ENCODE results near the gene CASP6. TPM values are rescaled to one million over a fixed set of nuclear protein-coding genes. Genes with fewer than 3 reads are reported as not detected.

Gene CASP6
- total RNA-seq, 2 experiments from 2014 or later: 5.4 to 5.5 TPM

DNA sequence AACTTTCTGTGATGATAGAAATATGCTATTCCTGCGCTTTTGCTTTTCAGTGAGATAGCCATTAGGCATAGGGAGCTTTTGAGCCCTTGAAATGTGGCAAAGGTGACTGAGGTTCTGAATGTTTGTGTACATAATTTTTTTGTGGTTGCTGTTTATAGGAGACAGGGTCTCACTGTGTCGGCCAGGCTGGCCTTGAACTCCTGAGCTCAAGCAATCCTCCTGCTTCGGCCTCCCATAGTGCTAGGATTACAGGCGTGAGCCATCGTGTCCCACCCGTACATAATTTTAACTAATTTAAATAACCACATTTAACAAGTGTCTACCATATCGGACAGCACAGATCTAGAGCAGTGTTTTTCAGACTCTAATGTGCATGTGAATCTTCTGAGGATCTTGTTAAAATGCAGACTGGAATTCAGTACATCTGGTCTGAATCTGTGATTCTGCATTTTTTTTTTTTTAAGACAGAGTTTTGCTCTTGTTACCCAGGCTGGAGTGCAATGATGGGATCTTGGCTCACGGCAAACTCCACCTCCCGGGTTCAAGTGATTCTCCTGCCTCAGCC is 45.3 kb downstream of the CASP6 start:
- TF ChIP-seq, protein P1, sequence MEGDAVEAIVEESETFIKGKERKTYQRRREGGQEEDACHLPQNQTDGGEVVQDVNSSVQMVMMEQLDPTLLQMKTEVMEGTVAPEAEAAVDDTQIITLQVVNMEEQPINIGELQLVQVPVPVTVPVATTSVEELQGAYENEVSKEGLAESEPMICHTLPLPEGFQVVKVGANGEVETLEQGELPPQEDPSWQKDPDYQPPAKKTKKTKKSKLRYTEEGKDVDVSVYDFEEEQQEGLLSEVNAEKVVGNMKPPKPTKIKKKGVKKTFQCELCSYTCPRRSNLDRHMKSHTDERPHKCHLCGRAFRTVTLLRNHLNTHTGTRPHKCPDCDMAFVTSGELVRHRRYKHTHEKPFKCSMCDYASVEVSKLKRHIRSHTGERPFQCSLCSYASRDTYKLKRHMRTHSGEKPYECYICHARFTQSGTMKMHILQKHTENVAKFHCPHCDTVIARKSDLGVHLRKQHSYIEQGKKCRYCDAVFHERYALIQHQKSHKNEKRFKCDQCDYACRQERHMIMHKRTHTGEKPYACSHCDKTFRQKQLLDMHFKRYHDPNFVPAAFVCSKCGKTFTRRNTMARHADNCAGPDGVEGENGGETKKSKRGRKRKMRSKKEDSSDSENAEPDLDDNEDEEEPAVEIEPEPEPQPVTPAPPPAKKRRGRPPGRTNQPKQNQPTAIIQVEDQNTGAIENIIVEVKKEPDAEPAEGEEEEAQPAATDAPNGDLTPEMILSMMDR (IDR thresholded peaks at IDR 0.05): no peak
- Mint-ChIP-seq H3K4me3 (peak overlapping the region; percentile 4), H3K4me1 (ENCODE audit: low read depth) (peaks cover 53% of the 10 kb centered on the region), H3K36me3 (ENCODE audit: low read depth) (peaks cover 71% of the 10 kb centered on the region), H3K27ac (no peak overlapping the region), H3K27me3 (no peaks in the 10 kb centered on the region), H3K9me3 (peaks cover 2% of the 10 kb centered on the region)
- H3K9me3 ChIP-seq (ENCODE audit: control insufficient read depth in 1 of 2, insufficient read depth in 1 of 2, low read length in 2 of 2): peaks cover 3 to 6% of the 10 kb centered on the region in 2 experiments
- intact Hi-C loops (cut with DNase I, micrococcal nuclease): loop anchor here (2.0 to 5.0 kb wide), 3 partner anchors 36 to 225 kb away; partner anchors contain the start of genes SEC24B (in 2 of the 2) and MCUB (in 1 of the 2)
- ChIA-PET CTCF (interaction anchor here (1.4 kb wide), 1 partner anchor 15 kb away, joined by 3 read pairs; no protein-coding TSS in a partner anchor), POLR2A (interaction anchor here (0.6 to 2.9 kb wide), 6 partner anchors 10 to 225 kb away, joined by 3 to 29 read pairs (median 6); partner anchors contain the start of genes MCUB and SEC24B)
- no peak overlapping the region for H3K27ac ChIP-seq (ENCODE audit: low read depth in 1 of 2, low read length in 2 of 2)
- no peak overlapping the region for H3K4me3 ChIP-seq (ENCODE audit: low read length)
- H3K4me1 ChIP-seq (ENCODE audit: insufficient read depth, low read length): peaks cover 37% of the 10 kb centered on the region
- H3K36me3 ChIP-seq (ENCODE audit: insufficient read depth, low read length): peaks cover 22% of the 10 kb centered on the region
- ATAC-seq (ENCODE audit: poor library complexity) (no peak), DNase-seq (no peak)
- H3K27me3 ChIP-seq (ENCODE audit: control insufficient read depth in 1 of 2, insufficient read depth in 2 of 2, low read length in 2 of 2): no peaks in the 10 kb centered on the region

DNA sequence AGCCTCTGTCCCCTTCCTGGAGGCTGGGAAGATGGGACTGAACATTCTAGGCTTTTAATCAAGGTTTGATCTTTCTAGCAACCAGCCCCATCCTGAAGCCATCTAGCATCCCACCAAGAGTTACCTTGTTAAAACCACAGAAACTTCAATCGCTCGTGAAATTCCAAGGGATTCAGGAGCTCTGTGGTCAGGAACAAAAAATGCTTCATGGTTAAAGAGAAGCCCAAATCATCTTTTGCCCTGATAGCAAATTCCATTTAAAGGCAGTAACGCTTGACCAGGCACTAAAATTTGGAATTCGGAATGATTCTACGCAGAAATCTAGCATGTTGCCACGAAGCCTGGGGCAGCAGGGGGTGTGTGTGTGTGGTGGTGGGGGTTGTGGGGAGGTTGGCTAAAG is 47.8 kb downstream of the CASP6 start:
- Histone ChIP-seq H3K4me3 (ENCODE audit: low read length) (no peak overlapping the region), H3K27ac (ENCODE audit: low read depth in 1 of 2, low read length in 2 of 2) (peak overlapping the region in 1 of 2 donors; percentile 7), H3K4me1 (ENCODE audit: insufficient read depth, low read length) (peaks cover 45% of the 10 kb centered on the region), H3K36me3 (ENCODE audit: insufficient read depth, low read length) (peaks cover 17% of the 10 kb centered on the region), H3K27me3 (ENCODE audit: control insufficient read depth in 1 of 2, insufficient read depth in 2 of 2, low read length in 2 of 2) (no peaks in the 10 kb centered on the region), H3K9me3 (ENCODE audit: control insufficient read depth in 1 of 2, insufficient read depth in 1 of 2, low read length in 2 of 2) (peaks cover 9 to 15% of the 10 kb centered on the region in 2 experiments)
- intact Hi-C loops (cut with DNase I, micrococcal nuclease): loop anchor here (5.0 kb wide), 2 partner anchors 33 to 93 kb away; partner anchors contain the start of gene MCUB (in 1 of the 2)
- no peak overlapping the region for H3K27ac Mint-ChIP-seq
- H3K9me3 Mint-ChIP-seq: peaks cover 2% of the 10 kb centered on the region
- ATAC-seq (ENCODE audit: poor library complexity): no peak
- TF ChIP-seq, protein P1 (IDR thresholded peaks at IDR 0.05): no peak
- no peak for DNase-seq
- H3K4me3 Mint-ChIP-seq: no peak overlapping the region
- H3K27me3 Mint-ChIP-seq: no peaks in the 10 kb centered on the region
- ChIA-PET CTCF (no interaction called here), POLR2A (interaction anchor here (0.7 to 1.5 kb wide), 5 partner anchors 9 to 96 kb away, joined by 3 to 5 read pairs (median 4); partner anchors contain the start of gene MCUB)
- H3K4me1 Mint-ChIP-seq (ENCODE audit: low read depth): peaks cover 42% of the 10 kb centered on the region
- peaks cover 68% of the 10 kb centered on the region for H3K36me3 Mint-ChIP-seq (ENCODE audit: low read depth)

DNA sequence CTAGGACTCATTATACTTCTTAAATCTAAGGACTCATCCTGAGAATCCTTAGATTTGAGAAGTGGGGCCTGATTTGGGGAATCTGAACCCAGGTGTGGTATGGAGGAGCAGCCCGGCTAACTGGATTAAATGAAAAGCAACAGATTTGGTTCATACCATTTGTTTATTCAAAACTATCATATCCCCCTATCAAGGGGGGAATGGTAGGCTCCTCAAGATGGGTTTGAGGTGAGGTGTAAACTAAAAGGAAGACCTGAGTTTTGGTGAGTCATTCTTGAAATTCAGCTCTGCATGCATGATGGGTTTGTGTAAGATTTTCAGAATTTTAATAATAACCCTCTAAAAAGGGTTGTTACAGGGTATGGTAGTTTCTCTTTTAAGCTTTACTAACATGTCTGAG is 53.4 kb downstream of the CASP6 start:
- peaks cover 45% of the 10 kb centered on the region for H3K4me1 ChIP-seq (ENCODE audit: insufficient read depth, low read length)
- H3K9me3 ChIP-seq (ENCODE audit: control insufficient read depth in 1 of 2, insufficient read depth in 1 of 2, low read length in 2 of 2): peaks cover 9 to 15% of the 10 kb centered on the region in 2 experiments
- POLR2A ChIA-PET: interaction anchor here (0.7 to 5.1 kb wide), 7 partner anchors 10 to 96 kb away, joined by 3 to 108 read pairs (median 4); partner anchors contain the start of gene MCUB
- H3K4me3 Mint-ChIP-seq: peak overlapping the region; percentile 16
- peak in 4 of 14 experiments; percentile 35 to 56 (median 46) for DNase-seq
- TF ChIP-seq, protein P1 (IDR thresholded peaks at IDR 0.05): no peak
- ATAC-seq (ENCODE audit: poor library complexity): no peak
- no peak overlapping the region for H3K27ac Mint-ChIP-seq
- peaks cover 5% of the 10 kb centered on the region for H3K9me3 Mint-ChIP-seq
- peaks cover 5% of the 10 kb centered on the region for H3K4me1 Mint-ChIP-seq (ENCODE audit: low read depth)
- intact Hi-C loops (cut with DNase I, micrococcal nuclease): loop anchor here (2.0 to 5.0 kb wide), 2 partner anchors 38 to 61 kb away; no protein-coding TSS in a partner anchor
- CTCF ChIA-PET: interaction anchor here (0.8 to 0.9 kb wide), 2 partner anchors 13 to 216 kb away, joined by 3 read pairs; partner anchors contain the start of gene SEC24B
- no peaks in the 10 kb centered on the region for H3K27me3 Mint-ChIP-seq
- H3K36me3 ChIP-seq (ENCODE audit: insufficient read depth, low read length): peaks cover 6% of the 10 kb centered on the region
- H3K4me3 ChIP-seq (ENCODE audit: low read length): no peak overlapping the region
- peak overlapping the region; percentile 33 to 74 for H3K27ac ChIP-seq (ENCODE audit: low read depth in 1 of 2, low read length in 2 of 2)
- H3K36me3 Mint-ChIP-seq (ENCODE audit: low read depth): peaks cover 47% of the 10 kb centered on the region
- no peaks in the 10 kb centered on the region for H3K27me3 ChIP-seq (ENCODE audit: control insufficient read depth in 1 of 2, insufficient read depth in 2 of 2, low read length in 2 of 2)

Measured in CD4-positive, alpha-beta T cell (primary cell).